Neural cell (in vitro differentiated cells): Measurements from ENCODE around the gene TNS4. TPM values are rescaled to one million over a fixed set of nuclear protein-coding genes. Genes with fewer than 3 reads are reported as not detected.

Experiments
- H2AFZ ChIP-seq: fragments of 200-600, 300-800 bp; sonication (generic), shearing (Covaris generic); 2 replicates; pipeline ENCODE4 v1.6.0; 2014; ENCODE audit warnings: low read depth, mild to moderate bottlenecking, antibody characterized with exemption, low read length, moderate library complexity
- H3F3A ChIP-seq: fragments of 200-600 bp; shearing (Covaris generic); 2 replicates; pipeline ENCODE4 v1.6.1; 2016; ENCODE audit warnings: mild to moderate bottlenecking, moderate library complexity, mixed read lengths, antibody characterized with exemption, low read length; ENCODE audit not compliant: insufficient read depth, poor library complexity, severe bottlenecking
- H3K27ac ChIP-seq: fragments of 200-600, 300-800 bp; sonication (generic), shearing (Covaris generic); 2 replicates; pipeline ENCODE4 v1.5.1; 2014; ENCODE audit warnings: mild to moderate bottlenecking, low read length, moderate library complexity
- H3K27me3 ChIP-seq: fragments of 300-800, 200-600 bp; sonication (generic), shearing (Covaris generic); 2 replicates; pipeline ENCODE4 v1.6.0; 2014; ENCODE audit warnings: mild to moderate bottlenecking, low read depth, low read length, moderate library complexity; ENCODE audit not compliant: insufficient read depth
- H3K36me3 ChIP-seq: fragments of 300-800, 200-600 bp; sonication (generic), shearing (Covaris generic); 2 replicates; pipeline ENCODE4 v1.5.1; 2014; ENCODE audit warnings: mild to moderate bottlenecking, antibody characterized with exemption, low read length, moderate library complexity; ENCODE audit not compliant: insufficient read depth
- H3K4me2 ChIP-seq: fragments of 300-800, 200-600 bp; sonication (generic), shearing (Covaris generic); 2 replicates; pipeline ENCODE4 v1.6.0; 2014; ENCODE audit warnings: mild to moderate bottlenecking, low read length
- H3K4me3 ChIP-seq: fragments of 300-800, 200-600 bp; sonication (generic), shearing (Covaris generic); 2 replicates; pipeline ENCODE4 v1.5.1; 2014; ENCODE audit warnings: mild to moderate bottlenecking, low read length, moderate library complexity
- H3K79me2 ChIP-seq: fragments of 200-600 bp; shearing (Covaris generic); replicated peaks from 2 replicates; pipeline ENCODE4 v1.6.0; 2014; ENCODE audit warnings: mild to moderate bottlenecking, low read length, moderate library complexity; ENCODE audit not compliant: insufficient read depth
- H3K9ac ChIP-seq: fragments of 300-800, 200-600 bp; sonication (generic), shearing (Covaris generic); 2 replicates; pipeline ENCODE4 v1.6.1; 2016; ENCODE audit warnings: mild to moderate bottlenecking, low read length, mixed read lengths
- H3K9me2 ChIP-seq: fragments of 200-600 bp; shearing (Covaris generic); 2 replicates; pipeline ENCODE4 v1.6.1; 2016; ENCODE audit warnings: mild to moderate bottlenecking, low read length, mixed read lengths; ENCODE audit not compliant: insufficient read depth
- H3K9me3 ChIP-seq: fragments of 200-600, 300-800 bp; sonication (generic), shearing (Covaris generic); 2 replicates; pipeline ENCODE4 v1.6.1; 2016; ENCODE audit warnings: mild to moderate bottlenecking, mixed run types, low read length, moderate library complexity, mixed read lengths
- H4K20me1 ChIP-seq: fragments of 200-600 bp; shearing (Covaris generic); 2 replicates; pipeline ENCODE4 v1.6.1; 2016; ENCODE audit warnings: mild to moderate bottlenecking, mixed run types; ENCODE audit not compliant: insufficient read depth
- EP300 ChIP-seq: fragments of 450-650 bp; conservative IDR thresholded peaks from 2 replicates; pipeline ENCODE4 v1.6.1; 2014; ENCODE audit warnings: antibody characterized with exemption, mild to moderate bottlenecking, moderate library complexity; ENCODE audit not compliant: poor library complexity, severe bottlenecking
- EZH2 ChIP-seq: fragments of 200-600, 300-800 bp; shearing (Covaris generic), sonication (generic); IDR thresholded peaks from 2 replicates; pipeline ENCODE4 v1.6.1; 2014; ENCODE audit warnings: antibody characterized with exemption, low read length, borderline replicate concordance, mild to moderate bottlenecking; ENCODE audit not compliant: insufficient read depth, poor library complexity, severe bottlenecking
- MXI1 ChIP-seq: fragments of 450-650 bp; conservative IDR thresholded peaks from 2 replicates; pipeline ENCODE4 v1.6.1; 2014; ENCODE audit warnings: antibody characterized with exemption, mild to moderate bottlenecking; ENCODE audit not compliant: poor library complexity, severe bottlenecking
- POLR2AphosphoS5 ChIP-seq: IDR thresholded peaks from 2 replicates; pipeline ENCODE4 v1.6.1; 2012
- RAD21 ChIP-seq: fragments of 450-650 bp; conservative IDR thresholded peaks from 2 replicates; pipeline ENCODE4 v1.6.1; 2014; ENCODE audit warnings: antibody characterized with exemption, mild to moderate bottlenecking, moderate library complexity
- SMC3 ChIP-seq: fragments of 450-650 bp; conservative IDR thresholded peaks from 2 replicates; pipeline ENCODE4 v1.6.1; 2014; ENCODE audit warnings: antibody characterized with exemption, mild to moderate bottlenecking, moderate library complexity; ENCODE audit not compliant: poor library complexity
- TAF1 ChIP-seq: IDR thresholded peaks from 2 replicates; pipeline ENCODE4 v1.6.1; 2012; ENCODE audit warnings: low read depth
- polyA plus RNA-seq: library from polyadenylated mRNA; depleted of rRNA; stranded (reverse); fragments of >200 nt; gene quantifications from 2 replicates; pipeline ENCODE4 v1.2.3, GENCODE V29; 2014
- TF ChIP-seq, protein P1 (sequence below): fragments of 450-650 bp; IDR thresholded peaks from 2 replicates; pipeline ENCODE4 v1.5.1; 2014; ENCODE audit warnings: antibody characterized with exemption, mild to moderate bottlenecking, moderate library complexity; ENCODE audit not compliant: poor library complexity, severe bottlenecking
- TF ChIP-seq, protein P2 (sequence below): IDR thresholded peaks from 2 replicates; pipeline ENCODE4 v1.6.1; 2012; ENCODE audit warnings: borderline replicate concordance

TNS4 gene
- polyA plus RNA-seq, 1 donor from 2014 or later = not detected

DNA sequence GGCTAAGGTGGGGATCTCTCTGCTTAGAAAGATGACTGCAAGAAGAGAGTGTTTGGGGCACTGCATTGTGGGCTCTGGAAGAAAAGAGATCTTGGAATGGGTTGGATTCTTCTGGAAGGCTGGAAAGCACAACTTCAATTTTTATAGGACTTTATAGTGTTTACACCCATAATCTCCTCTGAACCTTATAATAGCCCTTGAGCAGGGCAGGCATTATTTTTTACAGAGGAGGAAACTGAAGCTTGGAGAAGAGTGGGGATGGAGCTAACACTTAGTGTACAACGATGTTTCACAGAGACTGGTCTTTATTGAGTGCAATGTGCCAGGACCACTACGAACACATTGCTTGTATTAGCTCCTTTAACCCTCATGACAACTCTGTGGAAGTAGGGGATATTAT, 10.4 kb downstream of the TNS4 start:
- Histone ChIP-seq H2AFZ (no peak overlapping the region), H3K27me3 (no peaks in the 10 kb centered on the region), H3K27ac (no peak overlapping the region), H3K36me3 (no peaks in the 10 kb centered on the region), H3K4me3 (no peak overlapping the region), H3K4me2 (no peak overlapping the region), H3F3A (no peaks in the 10 kb centered on the region), H4K20me1 (no peaks in the 10 kb centered on the region), H3K9ac (no peak overlapping the region), H3K79me2 (no peaks in the 10 kb centered on the region), H3K9me2 (no peaks in the 10 kb centered on the region), H3K9me3 (no peaks in the 10 kb centered on the region)
- TF ChIP-seq, protein P1, sequence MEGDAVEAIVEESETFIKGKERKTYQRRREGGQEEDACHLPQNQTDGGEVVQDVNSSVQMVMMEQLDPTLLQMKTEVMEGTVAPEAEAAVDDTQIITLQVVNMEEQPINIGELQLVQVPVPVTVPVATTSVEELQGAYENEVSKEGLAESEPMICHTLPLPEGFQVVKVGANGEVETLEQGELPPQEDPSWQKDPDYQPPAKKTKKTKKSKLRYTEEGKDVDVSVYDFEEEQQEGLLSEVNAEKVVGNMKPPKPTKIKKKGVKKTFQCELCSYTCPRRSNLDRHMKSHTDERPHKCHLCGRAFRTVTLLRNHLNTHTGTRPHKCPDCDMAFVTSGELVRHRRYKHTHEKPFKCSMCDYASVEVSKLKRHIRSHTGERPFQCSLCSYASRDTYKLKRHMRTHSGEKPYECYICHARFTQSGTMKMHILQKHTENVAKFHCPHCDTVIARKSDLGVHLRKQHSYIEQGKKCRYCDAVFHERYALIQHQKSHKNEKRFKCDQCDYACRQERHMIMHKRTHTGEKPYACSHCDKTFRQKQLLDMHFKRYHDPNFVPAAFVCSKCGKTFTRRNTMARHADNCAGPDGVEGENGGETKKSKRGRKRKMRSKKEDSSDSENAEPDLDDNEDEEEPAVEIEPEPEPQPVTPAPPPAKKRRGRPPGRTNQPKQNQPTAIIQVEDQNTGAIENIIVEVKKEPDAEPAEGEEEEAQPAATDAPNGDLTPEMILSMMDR = no peak
- TF ChIP-seq EZH2 = no peak
- no peak for TF ChIP-seq POLR2AphosphoS5
- TF ChIP-seq MXI1 = no peak
- TF ChIP-seq, protein P2, sequence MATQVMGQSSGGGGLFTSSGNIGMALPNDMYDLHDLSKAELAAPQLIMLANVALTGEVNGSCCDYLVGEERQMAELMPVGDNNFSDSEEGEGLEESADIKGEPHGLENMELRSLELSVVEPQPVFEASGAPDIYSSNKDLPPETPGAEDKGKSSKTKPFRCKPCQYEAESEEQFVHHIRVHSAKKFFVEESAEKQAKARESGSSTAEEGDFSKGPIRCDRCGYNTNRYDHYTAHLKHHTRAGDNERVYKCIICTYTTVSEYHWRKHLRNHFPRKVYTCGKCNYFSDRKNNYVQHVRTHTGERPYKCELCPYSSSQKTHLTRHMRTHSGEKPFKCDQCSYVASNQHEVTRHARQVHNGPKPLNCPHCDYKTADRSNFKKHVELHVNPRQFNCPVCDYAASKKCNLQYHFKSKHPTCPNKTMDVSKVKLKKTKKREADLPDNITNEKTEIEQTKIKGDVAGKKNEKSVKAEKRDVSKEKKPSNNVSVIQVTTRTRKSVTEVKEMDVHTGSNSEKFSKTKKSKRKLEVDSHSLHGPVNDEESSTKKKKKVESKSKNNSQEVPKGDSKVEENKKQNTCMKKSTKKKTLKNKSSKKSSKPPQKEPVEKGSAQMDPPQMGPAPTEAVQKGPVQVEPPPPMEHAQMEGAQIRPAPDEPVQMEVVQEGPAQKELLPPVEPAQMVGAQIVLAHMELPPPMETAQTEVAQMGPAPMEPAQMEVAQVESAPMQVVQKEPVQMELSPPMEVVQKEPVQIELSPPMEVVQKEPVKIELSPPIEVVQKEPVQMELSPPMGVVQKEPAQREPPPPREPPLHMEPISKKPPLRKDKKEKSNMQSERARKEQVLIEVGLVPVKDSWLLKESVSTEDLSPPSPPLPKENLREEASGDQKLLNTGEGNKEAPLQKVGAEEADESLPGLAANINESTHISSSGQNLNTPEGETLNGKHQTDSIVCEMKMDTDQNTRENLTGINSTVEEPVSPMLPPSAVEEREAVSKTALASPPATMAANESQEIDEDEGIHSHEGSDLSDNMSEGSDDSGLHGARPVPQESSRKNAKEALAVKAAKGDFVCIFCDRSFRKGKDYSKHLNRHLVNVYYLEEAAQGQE = no peak
- no peak for TF ChIP-seq EP300
- TF ChIP-seq TAF1 = no peak
- TF ChIP-seq RAD21 = no peak
- no peak for TF ChIP-seq SMC3

GRCh38 chr17:40490289-40490853, 11.1 kb downstream of the TNS4 start:
- Histone ChIP-seq H3K4me2 (no peak overlapping the region), H3K9me2 (no peaks in the 10 kb centered on the region), H3K27ac (no peak overlapping the region), H3K79me2 (no peaks in the 10 kb centered on the region), H2AFZ (no peak overlapping the region), H4K20me1 (no peaks in the 10 kb centered on the region), H3K4me3 (no peak overlapping the region), H3F3A (no peaks in the 10 kb centered on the region), H3K9ac (no peak overlapping the region), H3K36me3 (no peaks in the 10 kb centered on the region), H3K9me3 (no peaks in the 10 kb centered on the region), H3K27me3 (no peaks in the 10 kb centered on the region)
- TF ChIP-seq RAD21 (no peak), SMC3 (no peak), TAF1 (no peak), EZH2 (no peak), POLR2AphosphoS5 (no peak), MXI1 (no peak), EP300 (no peak)
- TF ChIP-seq, protein P1 = no peak
- TF ChIP-seq, protein P2 = no peak
